Chondrocyte (in vitro differentiated cells): ENCODE data around the gene RUNX2. TPM values are rescaled to one million over a fixed set of nuclear protein-coding genes. Genes with fewer than 3 reads are reported as not detected.

Source experiments
- DNase-seq: peaks from one replicate; pipeline ENCODE4 v3.0.0; 2021; ENCODE audit warnings: mixed read lengths, low spot score
- H3K27ac Mint-ChIP-seq: one replicate; pipeline ENCODE4 v1.8.0; 2021; ENCODE audit warnings: mild to moderate bottlenecking, moderate library complexity, mixed read lengths; ENCODE audit not compliant: unreplicated experiment
- H3K27me3 Mint-ChIP-seq: 2 replicates; pipeline ENCODE4 v1.8.0; 2021; ENCODE audit warnings: low read depth, mixed read lengths
- H3K36me3 Mint-ChIP-seq: 2 replicates; pipeline ENCODE4 v1.8.0; 2021; ENCODE audit warnings: low read depth, mixed read lengths
- H3K4me1 Mint-ChIP-seq: 2 replicates; pipeline ENCODE4 v1.8.0; 2021; ENCODE audit warnings: low read depth, mild to moderate bottlenecking, mixed read lengths
- H3K4me3 Mint-ChIP-seq: one replicate; pipeline ENCODE4 v1.8.0; 2021; ENCODE audit warnings: mild to moderate bottlenecking, moderate library complexity, mixed read lengths; ENCODE audit not compliant: unreplicated experiment
- H3K9me3 Mint-ChIP-seq: 2 replicates; pipeline ENCODE4 v1.8.0; 2021; ENCODE audit warnings: low read depth, mixed read lengths
- CTCF ChIP-seq: fragments of 200-600 bp; sonication (generic); IDR thresholded peaks from 2 replicates; pipeline ENCODE4 v1.5.0; 2021; ENCODE audit warnings: antibody characterized with exemption, mild to moderate bottlenecking, moderate library complexity
- total RNA-seq: library from RNA; stranded (reverse); gene quantifications from 3 replicates; pipeline ENCODE4 v1.2.1, GENCODE V29; 2021

Gene RUNX2
- total RNA-seq, 1 donor from 2014 or later, result 12.2 TPM

GRCh38 chr6:45351667-45352066 lies 23.5 kb downstream of the RUNX2 start:
- no peaks in the 10 kb centered on the region for H3K27me3 Mint-ChIP-seq
- H3K9me3 Mint-ChIP-seq, result no peaks in the 10 kb centered on the region
- H3K4me1 Mint-ChIP-seq, result peaks cover 29% of the 10 kb centered on the region
- H3K4me3 Mint-ChIP-seq, result no peak overlapping the region
- no peaks in the 10 kb centered on the region for H3K36me3 Mint-ChIP-seq
- H3K27ac Mint-ChIP-seq, result no peak overlapping the region
- DNase-seq, result no peak
- no peak for TF ChIP-seq CTCF

DNA sequence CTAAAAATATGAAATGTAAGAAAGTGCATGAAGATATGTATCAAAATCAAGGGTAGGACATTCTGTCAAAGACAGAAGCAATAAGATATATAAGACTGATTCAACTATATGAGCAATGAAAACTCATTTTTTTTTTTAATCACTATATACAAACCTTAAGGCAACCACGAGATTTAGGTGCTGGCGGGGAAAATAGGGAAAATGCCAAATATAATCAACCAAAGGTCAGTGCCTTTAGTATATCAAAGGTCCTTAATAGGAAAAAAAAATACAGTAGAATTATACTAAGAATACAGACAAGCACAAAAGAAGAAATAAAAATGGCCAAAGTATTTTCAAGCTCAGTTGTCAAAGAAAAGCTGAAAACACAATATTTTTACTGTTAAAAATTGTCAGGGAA lies 25.5 kb downstream of the RUNX2 start:
- no peak overlapping the region for H3K27ac Mint-ChIP-seq
- no peak for TF ChIP-seq CTCF

GRCh38 chr6:45364466-45364865 lies 36.3 kb downstream of the RUNX2 start:
- no peak for DNase-seq
- TF ChIP-seq CTCF, result no peak
- Mint-ChIP-seq H3K9me3 (no peaks in the 10 kb centered on the region), H3K27me3 (no peaks in the 10 kb centered on the region), H3K4me3 (no peak overlapping the region), H3K27ac (no peak overlapping the region), H3K36me3 (no peaks in the 10 kb centered on the region), H3K4me1 (peaks cover 19% of the 10 kb centered on the region)

More for the DNA sequence above, 25.5 kb downstream of the RUNX2 start:
- no peak overlapping the region for H3K4me3 Mint-ChIP-seq
- peaks cover 29% of the 10 kb centered on the region for H3K4me1 Mint-ChIP-seq
- H3K27me3 Mint-ChIP-seq, result no peaks in the 10 kb centered on the region
- no peaks in the 10 kb centered on the region for H3K9me3 Mint-ChIP-seq
- no peaks in the 10 kb centered on the region for H3K36me3 Mint-ChIP-seq
- no peak for DNase-seq

DNA sequence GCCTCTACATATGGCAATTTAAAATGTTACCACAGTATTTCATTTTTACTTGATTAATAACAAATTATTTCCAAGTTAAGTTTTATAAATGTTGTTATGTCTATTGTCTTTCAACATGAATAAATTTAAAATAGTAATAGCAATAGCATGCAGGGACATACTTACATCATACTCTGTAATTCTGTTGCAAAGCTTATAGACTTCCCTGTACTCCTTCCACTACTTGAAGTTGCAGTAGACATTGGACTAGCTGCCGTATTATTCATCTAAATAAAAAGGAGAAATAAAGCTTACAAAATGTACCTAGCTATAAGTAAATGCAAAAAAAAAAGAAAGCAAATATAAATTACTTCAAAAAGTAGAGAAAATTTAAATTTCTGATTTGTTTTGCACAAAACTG lies 36.9 kb downstream of the RUNX2 start:
- H3K36me3 Mint-ChIP-seq, result no peaks in the 10 kb centered on the region
- no peak for DNase-seq
- no peaks in the 10 kb centered on the region for H3K27me3 Mint-ChIP-seq
- no peak overlapping the region for H3K27ac Mint-ChIP-seq
- no peak for TF ChIP-seq CTCF
- no peak overlapping the region for H3K4me3 Mint-ChIP-seq
- H3K4me1 Mint-ChIP-seq, result peaks cover 18% of the 10 kb centered on the region
- H3K9me3 Mint-ChIP-seq, result no peaks in the 10 kb centered on the region

DNA sequence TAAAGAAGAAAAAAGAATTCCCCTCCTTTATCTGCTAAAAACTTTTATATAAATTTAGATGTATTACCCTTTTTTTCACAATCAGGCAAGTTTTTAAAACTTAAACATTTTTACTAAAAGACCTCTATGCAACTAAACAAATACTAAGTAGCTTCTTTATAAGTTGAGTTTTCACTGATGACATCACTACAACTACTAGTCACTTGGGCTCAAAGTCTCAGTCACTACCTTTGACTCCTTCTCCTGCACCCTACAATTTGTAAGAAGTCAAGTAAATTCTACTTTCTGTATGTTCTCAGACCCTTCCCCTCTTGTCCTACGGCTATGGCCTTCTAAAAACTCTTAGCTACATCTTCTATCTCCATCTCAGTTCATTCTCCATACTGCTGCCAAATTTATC lies 38.4 kb downstream of the RUNX2 start:
- H3K36me3 Mint-ChIP-seq, result no peaks in the 10 kb centered on the region
- no peak for DNase-seq
- H3K27me3 Mint-ChIP-seq, result no peaks in the 10 kb centered on the region
- no peaks in the 10 kb centered on the region for H3K9me3 Mint-ChIP-seq
- H3K4me3 Mint-ChIP-seq, result no peak overlapping the region
- no peak overlapping the region for H3K27ac Mint-ChIP-seq
- peaks cover 12% of the 10 kb centered on the region for H3K4me1 Mint-ChIP-seq
- no peak for TF ChIP-seq CTCF
